Karpas-422 (cell line): ENCODE results near the gene HELZ2. TPM values are rescaled to one million over a fixed set of nuclear protein-coding genes. Genes with fewer than 3 reads are reported as not detected.

ENCODE experiments used
- total RNA-seq: library from RNA; depleted of rRNA; stranded (reverse); fragments of >200 nt; shearing (Covaris generic); gene quantifications from 2 replicates; pipeline ENCODE4 v1.2.3, GENCODE V29; 2014; ENCODE audit warnings: low replicate concordance; rRNA removed

HELZ2 gene
- total RNA-seq, 1 experiment from 2014 or later = 15.8 TPM

Other genes starting within 250 kb of the HELZ2 start
- gene CHRNA4, start 212.9 kb downstream of the HELZ2 start, total RNA-seq = not detected in 2 replicates
- not detected in 2 replicates for gene KCNQ2, start 101.6 kb downstream of the HELZ2 start, total RNA-seq
- 0.71 TPM in 1 of 2 replicates, not detected in the other for gene EEF1A2, start 75.2 kb downstream of the HELZ2 start, total RNA-seq
- 16.2 and 51.0 TPM in 2 replicates for gene PPDPF, start 53.5 kb downstream of the HELZ2 start, total RNA-seq
- 0.51 TPM in 1 of 2 replicates, not detected in the other for gene PTK6, start 36.9 kb downstream of the HELZ2 start, total RNA-seq
- not detected in 2 replicates for gene SRMS, start 26.5 kb downstream of the HELZ2 start, total RNA-seq
- gene FNDC11, start 20.1 kb downstream of the HELZ2 start, total RNA-seq = 0.48 and 1.6 TPM in 2 replicates
- gene GMEB2, start 52.9 kb upstream of the HELZ2 start, total RNA-seq = 8.4 and 13.7 TPM in 2 replicates
- gene STMN3, start 79.2 kb upstream of the HELZ2 start, total RNA-seq = 1.4 and 4.1 TPM in 2 replicates
- gene RTEL1, start 84.1 kb upstream of the HELZ2 start, total RNA-seq = 6.4 and 8.3 TPM in 2 replicates
- gene TNFRSF6B, start 122.4 kb upstream of the HELZ2 start, total RNA-seq = 2.5 and 4.6 TPM in 2 replicates
- gene ARFRP1, start 133.7 kb upstream of the HELZ2 start, total RNA-seq = 15.1 and 30.2 TPM in 2 replicates
- gene ZGPAT, start 133.8 kb upstream of the HELZ2 start, total RNA-seq = 12.2 and 33.6 TPM in 2 replicates
- 3.4 and 9.8 TPM in 2 replicates for gene LIME1, start 162.4 kb upstream of the HELZ2 start, total RNA-seq
- 18.6 and 37.9 TPM in 2 replicates for gene SLC2A4RG, start 165.5 kb upstream of the HELZ2 start, total RNA-seq